HCT116 (cell line): ENCODE data around the gene ABCC11. TPM values are rescaled to one million over a fixed set of nuclear protein-coding genes. Genes with fewer than 3 reads are reported as not detected.

ENCODE experiments used
- ATAC-seq: fragments of 200-7000 bp; cut with Tn5 transposase; 2 replicates; pipeline ENCODE4 v1.9.1; 2020; ENCODE audit warnings: mild to moderate bottlenecking, moderate library complexity
- BruUV-seq: library from RNA; stranded (reverse); fragments of 400-500 nt; replicated peaks from 2 replicates; lab custom pipeline; 2021; lab: Mats Ljungman, UMichigan
- CTCF ChIA-PET: fragments of 300-600 bp; sonication (Branson Sonifier 250); formaldehyde crosslinking; loops from one replicate; lab custom pipeline; 2021; ENCODE audit warnings: antibody characterized with exemption; lab: Charles Lee
- POLR2A ChIA-PET: fragments of 300-600, 350-600 bp; sonication (Branson Sonifier 250); formaldehyde crosslinking; loops from one replicate; lab custom pipeline; 2021; ENCODE audit warnings: antibody characterized with exemption; lab: Charles Lee
- RAD21 ChIA-PET, 2 experiments: fragments of 300-600 bp; sonication (Branson Sonifier 250); formaldehyde crosslinking; loops; one replicate each; lab custom pipeline; 2023; ENCODE audit warnings: low total read pairs in 2 of 2; ENCODE audit not compliant: uncharacterized antibody in 2 of 2, unreplicated experiment in 2 of 2, low non-redundant PET in 1 of 2; lab: Charles Lee
- DNase-seq: peaks from one replicate; pipeline ENCODE4 v3.0.0-alpha.2; 2010; ENCODE audit warnings: low read depth, low spot score
- H2AFZ ChIP-seq: fragments of 200-600 bp; shearing (Covaris generic), sonication (generic); 2 replicates; pipeline ENCODE4 v1.6.1; 2017; ENCODE audit warnings: low read depth, mixed run types, mixed read lengths, antibody characterized with exemption, low read length; ENCODE audit not compliant: poor library complexity, severe bottlenecking
- H3K27ac ChIP-seq: 2 replicates; pipeline ENCODE4 v1.5.1; 2012; ENCODE audit warnings: low read depth, low read length
- H3K27me3 ChIP-seq: fragments of 200-600 bp; sonication (generic); 2 replicates; pipeline ENCODE4 v1.6.1; 2016; ENCODE audit warnings: mixed run types, low read length, mixed read lengths; ENCODE audit not compliant: insufficient read depth
- H3K36me3 ChIP-seq, 2 experiments: fragments of 200-500 bp in 1 of 2; fragments of 200-600 bp in 1 of 2; sonication (Bioruptor generic) in 1 of 2; sonication (generic) in 1 of 2; 2 replicates each; pipeline versions ENCODE4 v1.5.1 to v1.6.1; 2014 to 2016; ENCODE audit warnings: low read length in 2 of 2, inconsistent platforms in 1 of 2, mixed read lengths in 1 of 2, mixed run types in 1 of 2; ENCODE audit not compliant: insufficient read depth in 2 of 2, control insufficient read depth in 1 of 2
- H3K4me1 ChIP-seq, 2 experiments: fragments of 200-600 bp in 1 of 2; sonication (generic) in 1 of 2; 2 replicates each; pipeline versions ENCODE4 v1.5.1 to v1.6.1; 2012 to 2017; ENCODE audit warnings: low read length in 2 of 2, inconsistent platforms in 1 of 2, mild to moderate bottlenecking in 1 of 2, mixed read lengths in 1 of 2, mixed run types in 1 of 2, moderate library complexity in 1 of 2; ENCODE audit not compliant: insufficient read depth in 2 of 2, control insufficient read depth in 1 of 2
- H3K4me2 ChIP-seq: fragments of 200-600 bp; sonication (generic); 2 replicates; pipeline ENCODE4 v1.6.1; 2017; ENCODE audit warnings: mixed run types, low read length, mixed read lengths
- H3K4me3 ChIP-seq, 2 experiments: fragments of 200-600 bp in 1 of 2; sonication (generic) in 1 of 2; replicated peaks in 1 of 2; 2 replicates each; pipeline ENCODE4 v1.5.1; 2011 to 2016; ENCODE audit warnings: low read length in 2 of 2, control low read depth in 1 of 2, low read depth in 1 of 2, mild to moderate bottlenecking in 1 of 2, mixed read lengths in 1 of 2, mixed run types in 1 of 2
- H3K79me2 ChIP-seq: fragments of 200-600 bp; sonication (generic); 2 replicates; pipeline ENCODE4 v1.6.1; 2017; ENCODE audit warnings: mild to moderate bottlenecking, mixed run types, low read length, moderate library complexity, mixed read lengths; ENCODE audit not compliant: insufficient read depth
- H3K9ac ChIP-seq: fragments of 200-600 bp; sonication (generic); 2 replicates; pipeline ENCODE4 v1.6.1; 2016; ENCODE audit warnings: low read length, mixed read lengths
- H3K9me2 ChIP-seq: fragments of 200-600 bp; sonication (generic), shearing (Covaris generic); 2 replicates; pipeline ENCODE4 v1.6.1; 2017; ENCODE audit warnings: mixed run types, mild to moderate bottlenecking, moderate library complexity; ENCODE audit not compliant: insufficient read depth
- H3K9me3 ChIP-seq, 2 experiments: fragments of 200-500 bp in 1 of 2; fragments of 200-600 bp in 1 of 2; sonication (Bioruptor generic) in 1 of 2; sonication (generic) in 1 of 2; 2 replicates each; pipeline ENCODE4 v1.6.1; 2014 to 2017; ENCODE audit warnings: low read length in 2 of 2, mixed read lengths in 2 of 2, inconsistent platforms in 1 of 2, low read depth in 1 of 2, mild to moderate bottlenecking in 1 of 2, mixed run types in 1 of 2, moderate library complexity in 1 of 2; ENCODE audit not compliant: control insufficient read depth in 1 of 2, insufficient read depth in 1 of 2
- H4K20me1 ChIP-seq: fragments of 200-600 bp; sonication (generic), shearing (Covaris generic); 2 replicates; pipeline ENCODE4 v1.6.1; 2017; ENCODE audit warnings: mixed run types, mild to moderate bottlenecking, moderate library complexity; ENCODE audit not compliant: insufficient read depth
- CBX3 ChIP-seq: IDR thresholded peaks from 2 replicates; pipeline ENCODE4 v1.6.1; 2012; ENCODE audit warnings: low read depth
- CEBPB ChIP-seq: IDR thresholded peaks from 2 replicates; pipeline ENCODE4 v1.6.1; 2012; ENCODE audit warnings: low read depth
- EGR1 ChIP-seq: IDR thresholded peaks from 2 replicates; pipeline ENCODE4 v1.6.1; 2012; ENCODE audit warnings: low read depth
- ELF1 ChIP-seq: IDR thresholded peaks from 2 replicates; pipeline ENCODE4 v1.6.1; 2012; ENCODE audit warnings: low read depth, borderline replicate concordance
- EZH2 ChIP-seq: fragments of 200-600 bp; sonication (generic); IDR thresholded peaks from 2 replicates; pipeline ENCODE4 v1.6.1; 2017; ENCODE audit warnings: antibody characterized with exemption, mixed run types
- EZH2phosphoT487 ChIP-seq: fragments of 200-600 bp; IDR thresholded peaks from 2 replicates; pipeline ENCODE4 v1.6.1; 2018; ENCODE audit warnings: antibody characterized with exemption, borderline replicate concordance
- JUND ChIP-seq: IDR thresholded peaks from 2 replicates; pipeline ENCODE4 v1.6.1; 2012
- POLR2A ChIP-seq: IDR thresholded peaks from 2 replicates; pipeline ENCODE4 v1.7.0; 2011; ENCODE audit warnings: borderline replicate concordance; ENCODE audit not compliant: insufficient read depth, insufficient read length; ENCODE audit errors: extremely low read depth
- RAD21 ChIP-seq: IDR thresholded peaks from 2 replicates; pipeline ENCODE4 v1.6.1; 2012; ENCODE audit warnings: low read depth, mild to moderate bottlenecking
- SIN3A ChIP-seq: IDR thresholded peaks from 2 replicates; pipeline ENCODE4 v1.6.1; 2012; ENCODE audit warnings: low read depth
- SP1 ChIP-seq: IDR thresholded peaks from 2 replicates; pipeline ENCODE4 v1.6.1; 2012; ENCODE audit warnings: low read depth
- SRF ChIP-seq: IDR thresholded peaks from 2 replicates; pipeline ENCODE4 v1.6.1; 2012; ENCODE audit warnings: low read depth
- TCF7L2 ChIP-seq: IDR thresholded peaks from 2 replicates; pipeline ENCODE4 v1.7.0; 2011; ENCODE audit warnings: borderline replicate concordance, inconsistent platforms; ENCODE audit not compliant: insufficient read depth, insufficient read length; ENCODE audit errors: extremely low read depth
- YY1 ChIP-seq: IDR thresholded peaks from 2 replicates; pipeline ENCODE4 v1.6.1; 2011; ENCODE audit warnings: low read length, low read depth, moderate library complexity, mild to moderate bottlenecking; ENCODE audit not compliant: insufficient replicate concordance; ENCODE audit errors: extremely low read depth
- ZNF274 ChIP-seq: fragments of 200-500 bp; sonication (Bioruptor generic); IDR thresholded peaks from 2 replicates; pipeline ENCODE4 v1.6.1; 2014; ENCODE audit warnings: mild to moderate bottlenecking, low read depth, low read length, inconsistent platforms
- intact Hi-C: fragments of 100-400 bp; cut with micrococcal nuclease; formaldehyde crosslinking; loops from 2 replicates; pipeline ENCODE4 v1.10.0; 2022
- total RNA-seq: library from RNA; stranded (reverse); gene quantifications from one replicate; pipeline ENCODE4 v1.2.1, GENCODE V29; 2021; ENCODE audit not compliant: unreplicated experiment
- TF ChIP-seq, protein P1 (sequence below), 3 experiments: fragments of 200-600 bp in 1 of 3; sonication (generic) in 1 of 3; IDR thresholded peaks in 2 of 3; conservative IDR thresholded peaks in 1 of 3; 2 replicates each; pipeline ENCODE4 v1.5.1; 2012 to 2017; ENCODE audit warnings: low read depth in 2 of 3, low read length in 2 of 3, antibody characterized with exemption in 1 of 3, borderline replicate concordance in 1 of 3, control low read depth in 1 of 3, mild to moderate bottlenecking in 1 of 3, mixed read lengths in 1 of 3, mixed run types in 1 of 3, moderate library complexity in 1 of 3; ENCODE audit not compliant: insufficient read depth in 1 of 3
- TF ChIP-seq, protein P2 (sequence below): IDR thresholded peaks from 2 replicates; pipeline ENCODE4 v1.6.1; 2011; ENCODE audit warnings: mild to moderate bottlenecking, low read length, moderate library complexity; ENCODE audit not compliant: insufficient replicate concordance; ENCODE audit errors: extremely low read depth
- TF ChIP-seq, protein P3 (sequence below): IDR thresholded peaks from 2 replicates; pipeline ENCODE4 v1.6.1; 2012
- TF ChIP-seq, protein P4 (sequence below): IDR thresholded peaks from 2 replicates; pipeline ENCODE4 v1.6.1; 2012
- TF ChIP-seq, protein P5 (sequence below): IDR thresholded peaks from 2 replicates; pipeline ENCODE4 v1.6.1; 2012; ENCODE audit warnings: low read depth

ABCC11 gene
- total RNA-seq, 1 experiment from 2014 or later = 0.54 TPM

DNA sequence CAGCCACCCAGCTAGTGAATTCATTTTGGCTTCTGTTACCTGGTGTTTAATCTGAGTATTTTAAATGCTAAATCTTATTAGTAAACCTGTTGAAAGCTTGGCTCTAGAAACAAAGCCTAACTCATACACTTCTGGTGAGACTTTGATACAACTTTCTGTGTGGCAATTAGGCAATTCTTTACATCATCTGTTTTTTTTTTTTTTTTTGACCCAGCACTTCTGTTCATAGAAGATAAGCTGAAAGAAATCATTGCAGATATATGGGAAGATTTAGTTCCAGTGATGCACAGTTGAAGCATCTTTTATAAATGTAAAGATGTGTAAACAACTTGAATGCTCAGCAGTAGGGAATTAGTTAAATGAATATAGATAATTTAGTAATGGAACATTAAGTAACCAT is 21.7 kb upstream of the ABCC11 start:
- no peaks in the 10 kb centered on the region for H3K4me1 ChIP-seq
- H4K20me1 ChIP-seq = no peaks in the 10 kb centered on the region
- intact Hi-C loops = no loop called here
- no peaks in the 10 kb centered on the region for H3K9me2 ChIP-seq
- DNase-seq (no peak), ATAC-seq (no peak)
- H3K79me2 ChIP-seq = no peaks in the 10 kb centered on the region; the same call in 1 of the 2 replicates
- ChIA-PET CTCF (no interaction called here), RAD21 (no interaction called here), POLR2A (no interaction called here)
- H3K9ac ChIP-seq = no peak overlapping the region
- H3K4me3 ChIP-seq = no peak overlapping the region
- BruUV-seq = no TSS peak
- no peaks in the 10 kb centered on the region for H3K27me3 ChIP-seq
- no peak overlapping the region for H2AFZ ChIP-seq
- H3K36me3 ChIP-seq = peaks cover 2 to 13% of the 10 kb centered on the region in 2 experiments; a peak in 1 of 4 replicates
- no peak overlapping the region for H3K4me2 ChIP-seq
- TF ChIP-seq SRF (no peak), ELF1 (no peak), POLR2A (no peak), ZNF274 (no peak), YY1 (no peak), EZH2 (no peak), RAD21 (no peak), TCF7L2 (no peak), EZH2phosphoT487 (no peak), EGR1 (no peak), CBX3 (no peak), SP1 (no peak), SIN3A (no peak), CEBPB (no peak), JUND (no peak)
- TF ChIP-seq, protein P1, sequence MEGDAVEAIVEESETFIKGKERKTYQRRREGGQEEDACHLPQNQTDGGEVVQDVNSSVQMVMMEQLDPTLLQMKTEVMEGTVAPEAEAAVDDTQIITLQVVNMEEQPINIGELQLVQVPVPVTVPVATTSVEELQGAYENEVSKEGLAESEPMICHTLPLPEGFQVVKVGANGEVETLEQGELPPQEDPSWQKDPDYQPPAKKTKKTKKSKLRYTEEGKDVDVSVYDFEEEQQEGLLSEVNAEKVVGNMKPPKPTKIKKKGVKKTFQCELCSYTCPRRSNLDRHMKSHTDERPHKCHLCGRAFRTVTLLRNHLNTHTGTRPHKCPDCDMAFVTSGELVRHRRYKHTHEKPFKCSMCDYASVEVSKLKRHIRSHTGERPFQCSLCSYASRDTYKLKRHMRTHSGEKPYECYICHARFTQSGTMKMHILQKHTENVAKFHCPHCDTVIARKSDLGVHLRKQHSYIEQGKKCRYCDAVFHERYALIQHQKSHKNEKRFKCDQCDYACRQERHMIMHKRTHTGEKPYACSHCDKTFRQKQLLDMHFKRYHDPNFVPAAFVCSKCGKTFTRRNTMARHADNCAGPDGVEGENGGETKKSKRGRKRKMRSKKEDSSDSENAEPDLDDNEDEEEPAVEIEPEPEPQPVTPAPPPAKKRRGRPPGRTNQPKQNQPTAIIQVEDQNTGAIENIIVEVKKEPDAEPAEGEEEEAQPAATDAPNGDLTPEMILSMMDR (IDR thresholded peaks at IDR 0.05 in 2 of 3, conservative IDR thresholded peaks at IDR 0.05 in 1 of 3; ENCODE audit: borderline replicate concordance in 1 of 3, insufficient read depth in 1 of 3, low read depth in 2 of 3, low read length in 2 of 3) = no peak
- TF ChIP-seq, protein P2, sequence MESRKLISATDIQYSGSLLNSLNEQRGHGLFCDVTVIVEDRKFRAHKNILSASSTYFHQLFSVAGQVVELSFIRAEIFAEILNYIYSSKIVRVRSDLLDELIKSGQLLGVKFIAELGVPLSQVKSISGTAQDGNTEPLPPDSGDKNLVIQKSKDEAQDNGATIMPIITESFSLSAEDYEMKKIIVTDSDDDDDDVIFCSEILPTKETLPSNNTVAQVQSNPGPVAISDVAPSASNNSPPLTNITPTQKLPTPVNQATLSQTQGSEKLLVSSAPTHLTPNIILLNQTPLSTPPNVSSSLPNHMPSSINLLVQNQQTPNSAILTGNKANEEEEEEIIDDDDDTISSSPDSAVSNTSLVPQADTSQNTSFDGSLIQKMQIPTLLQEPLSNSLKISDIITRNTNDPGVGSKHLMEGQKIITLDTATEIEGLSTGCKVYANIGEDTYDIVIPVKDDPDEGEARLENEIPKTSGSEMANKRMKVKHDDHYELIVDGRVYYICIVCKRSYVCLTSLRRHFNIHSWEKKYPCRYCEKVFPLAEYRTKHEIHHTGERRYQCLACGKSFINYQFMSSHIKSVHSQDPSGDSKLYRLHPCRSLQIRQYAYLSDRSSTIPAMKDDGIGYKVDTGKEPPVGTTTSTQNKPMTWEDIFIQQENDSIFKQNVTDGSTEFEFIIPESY = no peak
- TF ChIP-seq, protein P3, sequence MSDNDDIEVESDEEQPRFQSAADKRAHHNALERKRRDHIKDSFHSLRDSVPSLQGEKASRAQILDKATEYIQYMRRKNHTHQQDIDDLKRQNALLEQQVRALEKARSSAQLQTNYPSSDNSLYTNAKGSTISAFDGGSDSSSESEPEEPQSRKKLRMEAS = no peak
- TF ChIP-seq, protein P4, sequence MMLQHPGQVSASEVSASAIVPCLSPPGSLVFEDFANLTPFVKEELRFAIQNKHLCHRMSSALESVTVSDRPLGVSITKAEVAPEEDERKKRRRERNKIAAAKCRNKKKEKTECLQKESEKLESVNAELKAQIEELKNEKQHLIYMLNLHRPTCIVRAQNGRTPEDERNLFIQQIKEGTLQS = no peak
- TF ChIP-seq, protein P5, sequence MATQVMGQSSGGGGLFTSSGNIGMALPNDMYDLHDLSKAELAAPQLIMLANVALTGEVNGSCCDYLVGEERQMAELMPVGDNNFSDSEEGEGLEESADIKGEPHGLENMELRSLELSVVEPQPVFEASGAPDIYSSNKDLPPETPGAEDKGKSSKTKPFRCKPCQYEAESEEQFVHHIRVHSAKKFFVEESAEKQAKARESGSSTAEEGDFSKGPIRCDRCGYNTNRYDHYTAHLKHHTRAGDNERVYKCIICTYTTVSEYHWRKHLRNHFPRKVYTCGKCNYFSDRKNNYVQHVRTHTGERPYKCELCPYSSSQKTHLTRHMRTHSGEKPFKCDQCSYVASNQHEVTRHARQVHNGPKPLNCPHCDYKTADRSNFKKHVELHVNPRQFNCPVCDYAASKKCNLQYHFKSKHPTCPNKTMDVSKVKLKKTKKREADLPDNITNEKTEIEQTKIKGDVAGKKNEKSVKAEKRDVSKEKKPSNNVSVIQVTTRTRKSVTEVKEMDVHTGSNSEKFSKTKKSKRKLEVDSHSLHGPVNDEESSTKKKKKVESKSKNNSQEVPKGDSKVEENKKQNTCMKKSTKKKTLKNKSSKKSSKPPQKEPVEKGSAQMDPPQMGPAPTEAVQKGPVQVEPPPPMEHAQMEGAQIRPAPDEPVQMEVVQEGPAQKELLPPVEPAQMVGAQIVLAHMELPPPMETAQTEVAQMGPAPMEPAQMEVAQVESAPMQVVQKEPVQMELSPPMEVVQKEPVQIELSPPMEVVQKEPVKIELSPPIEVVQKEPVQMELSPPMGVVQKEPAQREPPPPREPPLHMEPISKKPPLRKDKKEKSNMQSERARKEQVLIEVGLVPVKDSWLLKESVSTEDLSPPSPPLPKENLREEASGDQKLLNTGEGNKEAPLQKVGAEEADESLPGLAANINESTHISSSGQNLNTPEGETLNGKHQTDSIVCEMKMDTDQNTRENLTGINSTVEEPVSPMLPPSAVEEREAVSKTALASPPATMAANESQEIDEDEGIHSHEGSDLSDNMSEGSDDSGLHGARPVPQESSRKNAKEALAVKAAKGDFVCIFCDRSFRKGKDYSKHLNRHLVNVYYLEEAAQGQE = no peak
- H3K9me3 ChIP-seq = no peaks in the 10 kb centered on the region
- H3K27ac ChIP-seq = no peak overlapping the region
